NCI-H2227 (cell line): ENCODE measurements around the gene GJD3.
"Not testable (repeated sequence)": the region's sequence is repeated elsewhere in the genome, so short reads cannot be mapped to it uniquely, and the experiment has no call there.

Experiments
- DNase-seq: peaks from one replicate; lab custom pipeline; 2025; ENCODE audit not compliant: unreplicated experiment; lab: John Stamatoyannopoulos, UW

The GJD3 gene

GRCh38 chr17:40364121-40364861 lies at the start of gene GJD3:
Gene GJD3 (minus strand): TSS chr17:40364737. CDS start chr17:40363815, 922 bp downstream.
- no peak for DNase-seq

GRCh38 chr17:40414312-40414711 lies 49.8 kb upstream of the GJD3 start:
- not testable (repeated sequence) for DNase-seq

GRCh38 chr17:40412880-40413279 lies 48.3 kb upstream of the GJD3 start:
- DNase-seq: no peak

- DNase-seq: no peak
These were observed 47.3 kb upstream of the GJD3 start for GRCh38 chr17:40411821-40412220.

GRCh38 chr17:40410082-40410481 lies 45.5 kb upstream of the GJD3 start:
- DNase-seq: no peak

- DNase-seq: not testable (repeated sequence)
These were observed 45.0 kb upstream of the GJD3 start for GRCh38 chr17:40409540-40409939.

- no peak for DNase-seq
These were observed 42.9 kb upstream of the GJD3 start for GRCh38 chr17:40407460-40407859.

- no peak for DNase-seq
These were observed 39.5 kb upstream of the GJD3 start for GRCh38 chr17:40404003-40404402.

- no peak for DNase-seq
These were observed 38.1 kb upstream of the GJD3 start for GRCh38 chr17:40402668-40403067.

GRCh38 chr17:40399185-40399584 lies 34.6 kb upstream of the GJD3 start:
- DNase-seq: peak; percentile 79

- DNase-seq: not testable (repeated sequence)
These were observed 22.0 kb upstream of the GJD3 start for GRCh38 chr17:40386555-40386954.

GRCh38 chr17:40382251-40382650 lies 17.7 kb upstream of the GJD3 start:
- no peak for DNase-seq

- no peak for DNase-seq
These were observed 14.4 kb upstream of the GJD3 start for GRCh38 chr17:40378966-40379365.

GRCh38 chr17:40377832-40378231 lies 13.3 kb upstream of the GJD3 start:
- no peak for DNase-seq

- DNase-seq: not testable (repeated sequence)
These were observed 12.0 kb upstream of the GJD3 start for GRCh38 chr17:40376541-40376940.

GRCh38 chr17:40375786-40376185 lies 11.2 kb upstream of the GJD3 start:
- DNase-seq: not testable (repeated sequence)

- DNase-seq: no peak
These were observed 10.4 kb upstream of the GJD3 start for GRCh38 chr17:40374821-40375498.

- no peak for DNase-seq
These were observed 9.5 kb upstream of the GJD3 start for GRCh38 chr17:40373999-40374398.

- DNase-seq: no peak
These were observed 8.8 kb upstream of the GJD3 start for GRCh38 chr17:40373324-40373723.

- DNase-seq: not testable (repeated sequence)
These were observed 8.1 kb upstream of the GJD3 start for GRCh38 chr17:40372644-40373043.

- DNase-seq: no peak
These were observed 7.5 kb upstream of the GJD3 start for GRCh38 chr17:40372031-40372430.

GRCh38 chr17:40371261-40371929 lies 6.9 kb upstream of the GJD3 start:
- peak; percentile 33 for DNase-seq
